ENCODE measurements around the gene EBF3.

The EBF3 gene

GRCh38 chr10:129792864-129793263, 171.2 kb downstream of the EBF3 start:
- no peak for DNase-seq (ENCODE audit: low spot score)

- DNase-seq (ENCODE audit: low spot score): no peak
These were observed 171.9 kb downstream of the EBF3 start for GRCh38 chr10:129792141-129792540.

GRCh38 chr10:129790715-129791446, 173.2 kb downstream of the EBF3 start:
- DNase-seq (ENCODE audit: low spot score): no peak

- DNase-seq (ENCODE audit: low spot score): no peak
These were observed 175.9 kb downstream of the EBF3 start for GRCh38 chr10:129788215-129788614.

GRCh38 chr10:129787557-129787956, 176.5 kb downstream of the EBF3 start:
- no peak for DNase-seq (ENCODE audit: low spot score)

GRCh38 chr10:129786216-129786615, 177.9 kb downstream of the EBF3 start:
- no peak for DNase-seq (ENCODE audit: low spot score)

- DNase-seq (ENCODE audit: low spot score): no peak
These were observed 178.5 kb downstream of the EBF3 start for GRCh38 chr10:129785536-129785981.

Data from CD4-positive, alpha-beta T cell treated with Interleukin-2 at 100 ng/mL for 4 hours (primary cell).